GM12878 (cell line): ENCODE measurements around the gene BRAT1. TPM values are rescaled to one million over a fixed set of nuclear protein-coding genes. Genes with fewer than 3 reads are reported as not detected.

Source experiments
- ATAC-seq: fragments of 200-7000 bp; cut with Tn5 transposase; 3 replicates; pipeline ENCODE4 v1.9.1; 2020; ENCODE audit warnings: mild to moderate bottlenecking, moderate library complexity
- BruUV-seq: library from RNA; stranded (reverse); fragments of 400-500 nt; replicated peaks from 2 replicates; lab custom pipeline; 2021; lab: Mats Ljungman, UMichigan
- CTCF ChIA-PET: fragments of 300-600 bp; sonication (Branson Sonifier 250); formaldehyde crosslinking; extraction: SDS; loops from one replicate; lab custom pipeline; 2021; ENCODE audit warnings: inconsistent platforms; lab: Yijun Ruan, JAX
- POLR2A ChIA-PET: fragments of 350-600 bp; formaldehyde crosslinking; extraction: SDS; loops from one replicate; lab custom pipeline; 2021; ENCODE audit warnings: inconsistent platforms; lab: Charles Lee
- RAD21 ChIA-PET: fragments of 300-600 bp; sonication (Branson Sonifier 250); formaldehyde crosslinking; loops from one replicate; lab custom pipeline; 2023; ENCODE audit warnings: antibody characterized with exemption; ENCODE audit not compliant: unreplicated experiment; lab: Charles Lee
- SMC1A ChIA-PET: fragments of 300-600 bp; sonication (Branson Sonifier 250); formaldehyde crosslinking; loops from one replicate; lab custom pipeline; 2023; ENCODE audit not compliant: unreplicated experiment, uncharacterized antibody; lab: Charles Lee
- DNase-seq: peaks from one replicate; pipeline ENCODE4 v3.0.0-alpha.2; 2011; ENCODE audit warnings: low read depth, low spot score
- FAIRE-seq: peaks from 3 replicates; lab custom pipeline; 2011; peaks lifted over from hg19 to GRCh38; lab: Jason Lieb, UNC
- H2AFZ ChIP-seq: 2 replicates; pipeline ENCODE4 v1.6.0; 2011; ENCODE audit warnings: low read depth, low read length, control low read depth; ENCODE audit not compliant: control insufficient read depth
- H3K27ac ChIP-seq: 2 replicates; pipeline ENCODE4 v1.5.1; 2011; ENCODE audit warnings: control low read depth; ENCODE audit not compliant: control insufficient read depth, insufficient read depth
- H3K27me3 ChIP-seq, 2 experiments: replicated peaks in 1 of 2; 2 replicates each; pipeline versions ENCODE4 v1.6.0 to v1.6.1; 2011; ENCODE audit warnings: low read length in 1 of 2; ENCODE audit not compliant: control insufficient read depth in 2 of 2, insufficient read depth in 2 of 2
- H3K36me3 ChIP-seq, 2 experiments: 2 replicates each; pipeline ENCODE4 v1.5.1; 2011; ENCODE audit warnings: low read length in 1 of 2; ENCODE audit not compliant: control insufficient read depth in 2 of 2, insufficient read depth in 2 of 2
- H3K4me1 ChIP-seq: 2 replicates; pipeline ENCODE4 v1.6.1; 2011; ENCODE audit warnings: mild to moderate bottlenecking, low read length, moderate library complexity, mixed read lengths; ENCODE audit not compliant: control insufficient read depth, insufficient read depth
- H3K4me2 ChIP-seq: 2 replicates; pipeline ENCODE4 v1.6.0; 2011; ENCODE audit warnings: control low read depth; ENCODE audit not compliant: control insufficient read depth, insufficient read depth
- H3K4me3 ChIP-seq: fragments of 200-600 bp; sonication (generic); 2 replicates; pipeline ENCODE4 v1.5.1; 2016
- H3K79me2 ChIP-seq: 2 replicates; pipeline ENCODE4 v1.6.0; 2011; ENCODE audit warnings: low read length; ENCODE audit not compliant: control insufficient read depth, insufficient read depth
- H3K9ac ChIP-seq: 2 replicates; pipeline ENCODE4 v1.8.0; 2011; ENCODE audit warnings: low read length, control low read depth, mixed read lengths; ENCODE audit not compliant: control insufficient read depth, insufficient read depth
- H3K9me3 ChIP-seq: replicated peaks from 3 replicates; pipeline ENCODE4 v1.5.1; 2011; ENCODE audit warnings: mild to moderate bottlenecking, low read length; ENCODE audit not compliant: control insufficient read depth, insufficient read depth
- H4K20me1 ChIP-seq: 2 replicates; pipeline ENCODE4 v1.6.0; 2011; ENCODE audit not compliant: control insufficient read depth, insufficient read depth
- ASH2L ChIP-seq: fragments of 300-600, 200-600 bp; sonication (generic); IDR thresholded peaks from 2 replicates; pipeline ENCODE4 v1.6.1; 2017; ENCODE audit warnings: low read depth, mild to moderate bottlenecking, borderline replicate concordance
- BACH1 ChIP-seq: fragments of 450-650 bp; IDR thresholded peaks from 2 replicates; pipeline ENCODE4 v1.6.1; 2017; ENCODE audit warnings: mild to moderate bottlenecking, borderline replicate concordance
- CHD1 ChIP-seq: IDR thresholded peaks from 2 replicates; pipeline ENCODE4 v1.6.1; 2012; ENCODE audit warnings: low read depth, low read length, improper control_type of control experiment
- EED ChIP-seq: sonication (generic); IDR thresholded peaks from 2 replicates; pipeline ENCODE4 v1.6.1; 2016; ENCODE audit warnings: antibody characterized with exemption, low read depth
- HDAC6 ChIP-seq: fragments of 200-600 bp; sonication (generic); IDR thresholded peaks from one replicate; pipeline ENCODE4 v1.8.0; 2017; ENCODE audit warnings: antibody characterized with exemption; ENCODE audit not compliant: unreplicated experiment
- IKZF2 ChIP-seq, 2 experiments: fragments of 450-650 bp; IDR thresholded peaks; 2 replicates each; pipeline ENCODE4 v1.6.1; 2017; ENCODE audit warnings: mild to moderate bottlenecking in 2 of 2, moderate library complexity in 2 of 2
- MYB ChIP-seq: fragments of 150-350 bp; IDR thresholded peaks from 2 replicates; pipeline ENCODE4 v1.6.1; 2014; ENCODE audit warnings: mild to moderate bottlenecking, low read depth, low read length, borderline replicate concordance
- MYC ChIP-seq: IDR thresholded peaks from 2 replicates; pipeline ENCODE4 v1.6.1; 2011; ENCODE audit warnings: mild to moderate bottlenecking, low read length, moderate library complexity, inconsistent platforms; ENCODE audit not compliant: insufficient read depth, insufficient replicate concordance, insufficient read length, severe bottlenecking
- POLR2A ChIP-seq: IDR thresholded peaks from 2 replicates; pipeline ENCODE4 v1.6.1; 2011; ENCODE audit warnings: low read depth, mild to moderate bottlenecking, low read length
- RELA ChIP-seq: fragments of 450-650 bp; IDR thresholded peaks from 2 replicates; pipeline ENCODE4 v1.8.0; 2014; ENCODE audit warnings: borderline replicate concordance; ENCODE audit not compliant: partially characterized antibody
- SMC3 ChIP-seq: IDR thresholded peaks from 2 replicates; pipeline ENCODE4 v1.6.1; 2011; ENCODE audit warnings: low read length, improper control_type of control experiment, borderline replicate concordance
- SP1 ChIP-seq: IDR thresholded peaks from one replicate; pipeline ENCODE4 v1.6.1; 2011; ENCODE audit warnings: low read depth, low read length
- SUPT20H ChIP-seq: IDR thresholded peaks from 2 replicates; pipeline ENCODE4 v1.6.1; 2011; ENCODE audit warnings: low read depth, mild to moderate bottlenecking, low read length, moderate library complexity, borderline replicate concordance; ENCODE audit not compliant: control insufficient read depth
- ZNF274 ChIP-seq: IDR thresholded peaks from one replicate; pipeline ENCODE4 v1.8.0; 2011; ENCODE audit not compliant: insufficient read length, insufficient read depth
- WGBS: methylation state at CpG from one replicate; pipeline ENCODE4 v1.1.6; 2016; ENCODE audit warnings: low lambda C conversion rate; ENCODE audit not compliant: insufficient replicate concordance, insufficient coverage; ENCODE audit errors: missing lambda C conversion rate; 5-methylcytosine and 5-hydroxymethylcytosine counted together
- in situ Hi-C: fragments of 300-500 bp; cut with MboI; formaldehyde crosslinking; loops from 9 replicates; pipeline ENCODE4 v1.14.3; 2018; ENCODE audit warnings: mixed read lengths
- intact Hi-C: fragments of 100-400 bp; cut with micrococcal nuclease; formaldehyde crosslinking; loops from one replicate; pipeline ENCODE4 v1.14.2; 2022; ENCODE audit not compliant: unreplicated experiment
- polyA plus RNA-seq, 11 experiments: library from polyadenylated mRNA; depleted of rRNA in 4 of 11; unstranded in 6 of 11; stranded (reverse) in 5 of 11; fragments of >200 nt; fragmentation: Nextera tagmentation in 4 of 11; fragmentation: Illumina TruSeq in 1 of 11; extraction: Ambion mirVana in 4 of 11; extraction: Trizol in 1 of 11; gene quantifications; 1 replicate in 1 of 11; 2 replicates in 10 of 11; pipeline versions ENCODE4 v1.2.1 to v1.2.3, GENCODE V29; 2011 to 2016; ENCODE audit warnings: inconsistent platforms in 2 of 11, missing spikeins in 2 of 11, low read depth in 1 of 11
- total RNA-seq, 4 experiments: library from RNA; depleted of rRNA in 3 of 4; stranded (reverse); fragments of >200 nt in 3 of 4; fragmentation: Illumina TruSeq in 1 of 4; extraction: Trizol in 1 of 4; gene quantifications; 2 replicates each; pipeline versions ENCODE4 v1.2.1 to v1.2.3, GENCODE V29; 2013 to 2021
- TF ChIP-seq, protein P1 (sequence below): IDR thresholded peaks from 2 replicates; pipeline ENCODE4 v1.6.1; 2012; ENCODE audit warnings: low read length, inconsistent platforms
- TF ChIP-seq, protein P2 (sequence below): fragments of 450-650 bp; IDR thresholded peaks from 2 replicates; pipeline ENCODE4 v1.6.1; 2018; ENCODE audit warnings: borderline replicate concordance, mild to moderate bottlenecking; ENCODE audit not compliant: partially characterized antibody
- TF ChIP-seq, protein P3 (sequence below): fragments of 450-650 bp; formaldehyde crosslinking; IDR thresholded peaks from 2 replicates; pipeline ENCODE4 v1.5.0; 2022; ENCODE audit warnings: mild to moderate bottlenecking, missing genetic modification characterization

BRAT1 gene
- total and polyA plus RNA-seq, 10 of the 15 experiments (the other 5 are each of a cell fraction or from before 2014, with no cell fraction given), result 0.13 to 53.3 (median 16.0) TPM

DNA sequence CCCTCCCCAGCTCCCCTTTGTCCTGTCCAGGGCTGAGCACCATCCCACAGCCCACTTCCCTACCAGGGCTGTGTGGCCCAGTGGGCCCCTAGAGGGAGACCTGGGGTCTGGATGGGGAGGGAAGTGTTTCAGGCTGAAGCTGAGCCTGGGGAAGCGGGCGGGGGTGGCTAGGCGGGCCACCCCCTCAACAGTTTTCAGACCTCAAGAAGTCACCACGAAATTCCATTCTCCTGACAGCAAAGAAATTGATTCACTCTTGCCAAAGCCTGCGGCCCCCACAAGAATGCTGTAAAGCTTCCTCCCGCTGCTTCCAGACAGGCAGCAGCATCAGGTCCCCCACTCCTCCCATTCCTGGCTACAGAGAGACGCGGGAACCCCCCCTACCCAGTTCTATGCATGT lies 38.3 kb downstream of the BRAT1 start:
- no peaks in the 10 kb centered on the region for H3K36me3 ChIP-seq
- H2AFZ ChIP-seq, result no peak overlapping the region
- DNase-seq, result no peak
- no peak overlapping the region for H3K9ac ChIP-seq
- no peak for ATAC-seq
- no peaks in the 10 kb centered on the region for H3K9me3 ChIP-seq
- POLR2A ChIA-PET, result no interaction called here
- H3K27ac ChIP-seq, result no peak overlapping the region
- BruUV-seq, result no TSS peak
- H3K79me2 ChIP-seq, result no peaks in the 10 kb centered on the region
- no peak for TF ChIP-seq POLR2A
- TF ChIP-seq MYB, result no peak
- TF ChIP-seq CHD1, result no peak
- TF ChIP-seq MYC, result no peak
- TF ChIP-seq EED, result no peak
- no peak for TF ChIP-seq SUPT20H
- TF ChIP-seq, protein P1, sequence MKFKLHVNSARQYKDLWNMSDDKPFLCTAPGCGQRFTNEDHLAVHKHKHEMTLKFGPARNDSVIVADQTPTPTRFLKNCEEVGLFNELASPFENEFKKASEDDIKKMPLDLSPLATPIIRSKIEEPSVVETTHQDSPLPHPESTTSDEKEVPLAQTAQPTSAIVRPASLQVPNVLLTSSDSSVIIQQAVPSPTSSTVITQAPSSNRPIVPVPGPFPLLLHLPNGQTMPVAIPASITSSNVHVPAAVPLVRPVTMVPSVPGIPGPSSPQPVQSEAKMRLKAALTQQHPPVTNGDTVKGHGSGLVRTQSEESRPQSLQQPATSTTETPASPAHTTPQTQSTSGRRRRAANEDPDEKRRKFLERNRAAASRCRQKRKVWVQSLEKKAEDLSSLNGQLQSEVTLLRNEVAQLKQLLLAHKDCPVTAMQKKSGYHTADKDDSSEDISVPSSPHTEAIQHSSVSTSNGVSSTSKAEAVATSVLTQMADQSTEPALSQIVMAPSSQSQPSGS, result no peak
- TF ChIP-seq RELA, result no peak
- no peak for TF ChIP-seq ZNF274
- TF ChIP-seq, protein P2, sequence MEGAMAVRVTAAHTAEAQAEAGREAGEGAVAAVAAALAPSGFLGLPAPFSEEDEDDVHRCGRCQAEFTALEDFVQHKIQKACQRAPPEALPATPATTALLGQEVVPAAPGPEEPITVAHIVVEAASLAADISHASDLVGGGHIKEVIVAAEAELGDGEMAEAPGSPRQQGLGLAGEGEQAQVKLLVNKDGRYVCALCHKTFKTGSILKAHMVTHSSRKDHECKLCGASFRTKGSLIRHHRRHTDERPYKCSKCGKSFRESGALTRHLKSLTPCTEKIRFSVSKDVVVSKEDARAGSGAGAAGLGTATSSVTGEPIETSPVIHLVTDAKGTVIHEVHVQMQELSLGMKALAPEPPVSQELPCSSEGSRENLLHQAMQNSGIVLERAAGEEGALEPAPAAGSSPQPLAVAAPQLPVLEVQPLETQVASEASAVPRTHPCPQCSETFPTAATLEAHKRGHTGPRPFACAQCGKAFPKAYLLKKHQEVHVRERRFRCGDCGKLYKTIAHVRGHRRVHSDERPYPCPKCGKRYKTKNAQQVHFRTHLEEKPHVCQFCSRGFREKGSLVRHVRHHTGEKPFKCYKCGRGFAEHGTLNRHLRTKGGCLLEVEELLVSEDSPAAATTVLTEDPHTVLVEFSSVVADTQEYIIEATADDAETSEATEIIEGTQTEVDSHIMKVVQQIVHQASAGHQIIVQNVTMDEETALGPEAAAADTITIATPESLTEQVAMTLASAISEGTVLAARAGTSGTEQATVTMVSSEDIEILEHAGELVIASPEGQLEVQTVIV, result no peak
- TF ChIP-seq, protein P3, sequence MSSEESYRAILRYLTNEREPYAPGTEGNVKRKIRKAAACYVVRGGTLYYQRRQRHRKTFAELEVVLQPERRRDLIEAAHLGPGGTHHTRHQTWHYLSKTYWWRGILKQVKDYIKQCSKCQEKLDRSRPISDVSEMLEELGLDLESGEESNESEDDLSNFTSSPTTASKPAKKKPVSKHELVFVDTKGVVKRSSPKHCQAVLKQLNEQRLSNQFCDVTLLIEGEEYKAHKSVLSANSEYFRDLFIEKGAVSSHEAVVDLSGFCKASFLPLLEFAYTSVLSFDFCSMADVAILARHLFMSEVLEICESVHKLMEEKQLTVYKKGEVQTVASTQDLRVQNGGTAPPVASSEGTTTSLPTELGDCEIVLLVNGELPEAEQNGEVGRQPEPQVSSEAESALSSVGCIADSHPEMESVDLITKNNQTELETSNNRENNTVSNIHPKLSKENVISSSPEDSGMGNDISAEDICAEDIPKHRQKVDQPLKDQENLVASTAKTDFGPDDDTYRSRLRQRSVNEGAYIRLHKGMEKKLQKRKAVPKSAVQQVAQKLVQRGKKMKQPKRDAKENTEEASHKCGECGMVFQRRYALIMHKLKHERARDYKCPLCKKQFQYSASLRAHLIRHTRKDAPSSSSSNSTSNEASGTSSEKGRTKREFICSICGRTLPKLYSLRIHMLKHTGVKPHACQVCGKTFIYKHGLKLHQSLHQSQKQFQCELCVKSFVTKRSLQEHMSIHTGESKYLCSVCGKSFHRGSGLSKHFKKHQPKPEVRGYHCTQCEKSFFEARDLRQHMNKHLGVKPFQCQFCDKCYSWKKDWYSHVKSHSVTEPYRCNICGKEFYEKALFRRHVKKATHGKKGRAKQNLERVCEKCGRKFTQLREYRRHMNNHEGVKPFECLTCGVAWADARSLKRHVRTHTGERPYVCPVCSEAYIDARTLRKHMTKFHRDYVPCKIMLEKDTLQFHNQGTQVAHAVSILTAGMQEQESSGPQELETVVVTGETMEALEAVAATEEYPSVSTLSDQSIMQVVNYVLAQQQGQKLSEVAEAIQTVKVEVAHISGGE (CRISPR knock-in tag), result no peak
- TF ChIP-seq HDAC6, result no peak
- TF ChIP-seq IKZF2 (IDR thresholded peaks at IDR 0.05), result no peak
- TF ChIP-seq BACH1, result no peak
- no peak for TF ChIP-seq SP1
- TF ChIP-seq SMC3, result no peak
- no peak for TF ChIP-seq ASH2L
- TF ChIP-seq, all 136 proteins: peak for 0
- in situ Hi-C loops, result no loop called here
- Histone ChIP-seq H4K20me1 (no peaks in the 10 kb centered on the region), H3K4me3 (no peak overlapping the region), H3K4me1 (peaks cover 19% of the 10 kb centered on the region), H3K4me2 (no peak overlapping the region), H3K27me3 (peaks cover 0 to 5% of the 10 kb centered on the region in 2 experiments; a peak in 3 of 4 replicates)
- ChIA-PET CTCF (no interaction called here), RAD21 (no interaction called here), SMC1A (interaction anchor here (0.6 kb wide), 1 partner anchor 242 kb away, joined by 3 read pairs; no protein-coding TSS in a partner anchor)
- no peak for FAIRE-seq
- intact Hi-C loops, result no loop called here
- WGBS, result 50% methylated on average over 8 of the region's 8 CpGs
